ENCODE measurements around the gene MAPKBP1.
"Not testable (repeated sequence)": the region's sequence is repeated elsewhere in the genome, so short reads cannot be mapped to it uniquely, and the experiment has no call there.

DNA sequence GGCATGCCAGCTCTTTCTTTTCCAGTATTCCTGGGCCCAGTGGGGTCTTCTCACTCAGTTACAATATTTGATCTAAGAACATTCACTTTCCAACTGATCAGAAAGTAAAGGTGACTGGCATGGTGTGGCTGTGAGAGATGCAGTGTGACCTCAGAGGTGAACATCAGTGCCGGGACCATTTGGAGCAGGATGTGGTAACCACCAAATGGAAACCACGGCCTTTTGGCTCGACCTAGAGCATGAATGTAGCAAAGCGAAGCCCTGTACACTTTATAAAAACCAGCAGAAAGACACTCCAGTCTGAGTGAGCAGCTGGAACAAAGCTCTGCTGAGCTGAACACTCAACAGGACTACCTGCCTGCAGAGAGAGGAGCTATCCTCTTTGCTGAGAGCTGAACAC is 57.0 kb downstream of the MAPKBP1 start:
- TF ChIP-seq, protein P1, sequence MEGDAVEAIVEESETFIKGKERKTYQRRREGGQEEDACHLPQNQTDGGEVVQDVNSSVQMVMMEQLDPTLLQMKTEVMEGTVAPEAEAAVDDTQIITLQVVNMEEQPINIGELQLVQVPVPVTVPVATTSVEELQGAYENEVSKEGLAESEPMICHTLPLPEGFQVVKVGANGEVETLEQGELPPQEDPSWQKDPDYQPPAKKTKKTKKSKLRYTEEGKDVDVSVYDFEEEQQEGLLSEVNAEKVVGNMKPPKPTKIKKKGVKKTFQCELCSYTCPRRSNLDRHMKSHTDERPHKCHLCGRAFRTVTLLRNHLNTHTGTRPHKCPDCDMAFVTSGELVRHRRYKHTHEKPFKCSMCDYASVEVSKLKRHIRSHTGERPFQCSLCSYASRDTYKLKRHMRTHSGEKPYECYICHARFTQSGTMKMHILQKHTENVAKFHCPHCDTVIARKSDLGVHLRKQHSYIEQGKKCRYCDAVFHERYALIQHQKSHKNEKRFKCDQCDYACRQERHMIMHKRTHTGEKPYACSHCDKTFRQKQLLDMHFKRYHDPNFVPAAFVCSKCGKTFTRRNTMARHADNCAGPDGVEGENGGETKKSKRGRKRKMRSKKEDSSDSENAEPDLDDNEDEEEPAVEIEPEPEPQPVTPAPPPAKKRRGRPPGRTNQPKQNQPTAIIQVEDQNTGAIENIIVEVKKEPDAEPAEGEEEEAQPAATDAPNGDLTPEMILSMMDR (IDR thresholded peaks at IDR 0.05): not testable (repeated sequence)
- not testable (repeated sequence) for TF ChIP-seq POLR2A, EP300 (IDR thresholded peaks at IDR 0.05)
